ENCODE results near the gene AGMO. TPM values are rescaled to one million over a fixed set of nuclear protein-coding genes. Genes with fewer than 3 reads are reported as not detected.

Gene AGMO
- total and polyA plus RNA-seq, 10 of the 15 experiments (the other 5 are each of a cell fraction or from before 2014, with no cell fraction given), result 0.11 to 0.29 TPM; not detected in 8

DNA sequence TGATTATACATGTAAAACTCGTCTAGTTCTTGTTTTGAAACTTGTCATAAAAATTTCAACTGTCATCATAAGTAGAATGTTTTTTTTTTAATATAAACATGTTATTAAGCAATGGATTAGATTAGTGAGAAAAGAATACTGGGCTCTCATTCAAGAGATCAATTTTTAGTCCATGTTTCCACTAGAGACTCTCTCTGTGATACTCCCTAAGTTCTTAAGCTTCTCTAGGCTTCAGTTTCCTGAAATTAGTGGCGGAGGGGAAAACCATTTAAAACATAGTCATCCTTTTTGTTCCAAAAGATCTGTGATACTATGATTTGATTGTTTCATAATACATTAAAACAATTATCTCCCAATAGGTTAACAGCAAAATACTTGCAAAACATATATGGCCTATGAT lies 142.2 kb downstream of the AGMO start:
- no peaks in the 10 kb centered on the region for H4K20me1 ChIP-seq (ENCODE audit: control insufficient read depth, insufficient read depth)

DNA sequence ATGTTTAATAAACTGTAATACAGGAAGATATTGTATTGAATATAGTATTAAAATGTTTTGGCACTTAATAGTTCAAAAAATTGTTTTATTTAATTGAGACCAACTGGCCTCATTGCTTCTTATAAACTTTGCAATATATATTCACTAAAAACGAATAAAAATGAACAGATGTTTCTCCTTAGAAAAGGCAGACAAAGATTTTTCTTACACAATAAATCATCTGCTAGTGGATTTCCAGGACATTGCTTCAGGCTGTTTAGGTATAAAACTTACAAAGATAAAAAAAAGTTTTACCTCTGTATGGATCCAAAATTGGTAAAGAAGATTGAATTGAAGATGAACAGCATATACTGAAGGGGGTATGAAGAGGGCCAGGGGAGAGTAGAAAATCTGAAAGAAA lies 143.6 kb downstream of the AGMO start:
- Histone ChIP-seq H3K79me2 (ENCODE audit: control insufficient read depth, insufficient read depth, low read length) (no peaks in the 10 kb centered on the region), H3K36me3 (ENCODE audit: control insufficient read depth in 2 of 2, insufficient read depth in 2 of 2, low read length in 1 of 2) (no peaks in the 10 kb centered on the region), H3K27ac (ENCODE audit: control insufficient read depth, insufficient read depth) (no peak overlapping the region), H3K9ac (ENCODE audit: control insufficient read depth, insufficient read depth, low read length) (no peak overlapping the region), H4K20me1 (ENCODE audit: control insufficient read depth, insufficient read depth) (no peaks in the 10 kb centered on the region), H3K27me3 (replicated peaks in 1 of 2; ENCODE audit: control insufficient read depth in 2 of 2, insufficient read depth in 2 of 2, low read length in 1 of 2) (no peaks in the 10 kb centered on the region), H2AFZ (ENCODE audit: control insufficient read depth, low read depth, low read length) (no peak overlapping the region), H3K4me2 (ENCODE audit: control insufficient read depth, insufficient read depth) (no peak overlapping the region), H3K9me3 (replicated peaks; ENCODE audit: control insufficient read depth, insufficient read depth, low read length) (no peaks in the 10 kb centered on the region), H3K4me1 (ENCODE audit: control insufficient read depth, insufficient read depth, low read length) (no peaks in the 10 kb centered on the region), H3K4me3 (no peak overlapping the region)
- POLR2A ChIA-PET, result interaction anchor here (1.1 kb wide), 1 partner anchor 163 kb away, joined by 3 read pairs; no protein-coding TSS in a partner anchor
- CTCF ChIA-PET, result no interaction called here
- no peak for ATAC-seq
- no TSS peak for BruUV-seq (replicated peaks)
- SMC1A ChIA-PET (ENCODE audit: uncharacterized antibody, unreplicated experiment), result no interaction called here
- FAIRE-seq, result no peak
- intact Hi-C loops (cut with micrococcal nuclease; ENCODE audit: unreplicated experiment) (no loop called here), in situ Hi-C loops (cut with MboI) (no loop called here)
- DNase-seq (ENCODE audit: low read depth, low spot score), result no peak
- WGBS (ENCODE audit: insufficient coverage, insufficient replicate concordance, low lambda C conversion rate, missing lambda C conversion rate), result 5% methylated on average over 1 of the region's 1 CpG
- RAD21 ChIA-PET (ENCODE audit: unreplicated experiment), result no interaction called here
- no peak for TF ChIP-seq KDM1A (IDR thresholded peaks at IDR 0.05; ENCODE audit: borderline replicate concordance)
- TF ChIP-seq, protein P1, sequence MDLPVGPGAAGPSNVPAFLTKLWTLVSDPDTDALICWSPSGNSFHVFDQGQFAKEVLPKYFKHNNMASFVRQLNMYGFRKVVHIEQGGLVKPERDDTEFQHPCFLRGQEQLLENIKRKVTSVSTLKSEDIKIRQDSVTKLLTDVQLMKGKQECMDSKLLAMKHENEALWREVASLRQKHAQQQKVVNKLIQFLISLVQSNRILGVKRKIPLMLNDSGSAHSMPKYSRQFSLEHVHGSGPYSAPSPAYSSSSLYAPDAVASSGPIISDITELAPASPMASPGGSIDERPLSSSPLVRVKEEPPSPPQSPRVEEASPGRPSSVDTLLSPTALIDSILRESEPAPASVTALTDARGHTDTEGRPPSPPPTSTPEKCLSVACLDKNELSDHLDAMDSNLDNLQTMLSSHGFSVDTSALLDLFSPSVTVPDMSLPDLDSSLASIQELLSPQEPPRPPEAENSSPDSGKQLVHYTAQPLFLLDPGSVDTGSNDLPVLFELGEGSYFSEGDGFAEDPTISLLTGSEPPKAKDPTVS (IDR thresholded peaks at IDR 0.05; ENCODE audit: low read depth, low read length), result no peak
- TF ChIP-seq, protein P2, sequence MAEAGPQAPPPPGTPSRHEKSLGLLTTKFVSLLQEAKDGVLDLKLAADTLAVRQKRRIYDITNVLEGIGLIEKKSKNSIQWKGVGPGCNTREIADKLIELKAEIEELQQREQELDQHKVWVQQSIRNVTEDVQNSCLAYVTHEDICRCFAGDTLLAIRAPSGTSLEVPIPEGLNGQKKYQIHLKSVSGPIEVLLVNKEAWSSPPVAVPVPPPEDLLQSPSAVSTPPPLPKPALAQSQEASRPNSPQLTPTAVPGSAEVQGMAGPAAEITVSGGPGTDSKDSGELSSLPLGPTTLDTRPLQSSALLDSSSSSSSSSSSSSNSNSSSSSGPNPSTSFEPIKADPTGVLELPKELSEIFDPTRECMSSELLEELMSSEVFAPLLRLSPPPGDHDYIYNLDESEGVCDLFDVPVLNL (IDR thresholded peaks at IDR 0.05; ENCODE audit: low read depth, low read length), result no peak
- TF ChIP-seq, protein P3, sequence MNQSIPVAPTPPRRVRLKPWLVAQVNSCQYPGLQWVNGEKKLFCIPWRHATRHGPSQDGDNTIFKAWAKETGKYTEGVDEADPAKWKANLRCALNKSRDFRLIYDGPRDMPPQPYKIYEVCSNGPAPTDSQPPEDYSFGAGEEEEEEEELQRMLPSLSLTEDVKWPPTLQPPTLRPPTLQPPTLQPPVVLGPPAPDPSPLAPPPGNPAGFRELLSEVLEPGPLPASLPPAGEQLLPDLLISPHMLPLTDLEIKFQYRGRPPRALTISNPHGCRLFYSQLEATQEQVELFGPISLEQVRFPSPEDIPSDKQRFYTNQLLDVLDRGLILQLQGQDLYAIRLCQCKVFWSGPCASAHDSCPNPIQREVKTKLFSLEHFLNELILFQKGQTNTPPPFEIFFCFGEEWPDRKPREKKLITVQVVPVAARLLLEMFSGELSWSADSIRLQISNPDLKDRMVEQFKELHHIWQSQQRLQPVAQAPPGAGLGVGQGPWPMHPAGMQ (IDR thresholded peaks at IDR 0.05; ENCODE audit: borderline replicate concordance), result no peak
- TF ChIP-seq, protein P4, sequence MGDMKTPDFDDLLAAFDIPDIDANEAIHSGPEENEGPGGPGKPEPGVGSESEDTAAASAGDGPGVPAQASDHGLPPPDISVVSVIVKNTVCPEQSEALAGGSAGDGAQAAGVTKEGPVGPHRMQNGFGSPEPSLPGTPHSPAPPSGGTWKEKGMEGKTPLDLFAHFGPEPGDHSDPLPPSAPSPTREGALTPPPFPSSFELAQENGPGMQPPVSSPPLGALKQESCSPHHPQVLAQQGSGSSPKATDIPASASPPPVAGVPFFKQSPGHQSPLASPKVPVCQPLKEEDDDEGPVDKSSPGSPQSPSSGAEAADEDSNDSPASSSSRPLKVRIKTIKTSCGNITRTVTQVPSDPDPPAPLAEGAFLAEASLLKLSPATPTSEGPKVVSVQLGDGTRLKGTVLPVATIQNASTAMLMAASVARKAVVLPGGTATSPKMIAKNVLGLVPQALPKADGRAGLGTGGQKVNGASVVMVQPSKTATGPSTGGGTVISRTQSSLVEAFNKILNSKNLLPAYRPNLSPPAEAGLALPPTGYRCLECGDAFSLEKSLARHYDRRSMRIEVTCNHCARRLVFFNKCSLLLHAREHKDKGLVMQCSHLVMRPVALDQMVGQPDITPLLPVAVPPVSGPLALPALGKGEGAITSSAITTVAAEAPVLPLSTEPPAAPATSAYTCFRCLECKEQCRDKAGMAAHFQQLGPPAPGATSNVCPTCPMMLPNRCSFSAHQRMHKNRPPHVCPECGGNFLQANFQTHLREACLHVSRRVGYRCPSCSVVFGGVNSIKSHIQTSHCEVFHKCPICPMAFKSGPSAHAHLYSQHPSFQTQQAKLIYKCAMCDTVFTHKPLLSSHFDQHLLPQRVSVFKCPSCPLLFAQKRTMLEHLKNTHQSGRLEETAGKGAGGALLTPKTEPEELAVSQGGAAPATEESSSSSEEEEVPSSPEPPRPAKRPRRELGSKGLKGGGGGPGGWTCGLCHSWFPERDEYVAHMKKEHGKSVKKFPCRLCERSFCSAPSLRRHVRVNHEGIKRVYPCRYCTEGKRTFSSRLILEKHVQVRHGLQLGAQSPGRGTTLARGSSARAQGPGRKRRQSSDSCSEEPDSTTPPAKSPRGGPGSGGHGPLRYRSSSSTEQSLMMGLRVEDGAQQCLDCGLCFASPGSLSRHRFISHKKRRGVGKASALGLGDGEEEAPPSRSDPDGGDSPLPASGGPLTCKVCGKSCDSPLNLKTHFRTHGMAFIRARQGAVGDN (IDR thresholded peaks at IDR 0.05), result no peak
- no peak for TF ChIP-seq RCOR1 (conservative IDR thresholded peaks at IDR 0.05; ENCODE audit: low read depth, low read length)
- no peak for TF ChIP-seq IKZF2 (IDR thresholded peaks at IDR 0.05)
- TF ChIP-seq RBBP5 (conservative IDR thresholded peaks at IDR 0.05), result no peak

More for the DNA sequence above, 142.2 kb downstream of the AGMO start:
- no peaks in the 10 kb centered on the region for H3K9me3 ChIP-seq (replicated peaks; ENCODE audit: control insufficient read depth, insufficient read depth, low read length)
- POLR2A ChIA-PET, result interaction anchor here (0.6 kb wide), 1 partner anchor 36 kb away, joined by 3 read pairs; no protein-coding TSS in a partner anchor
- BruUV-seq (replicated peaks), result no TSS peak
- no peak overlapping the region for H3K27ac ChIP-seq (ENCODE audit: control insufficient read depth, insufficient read depth)
- RAD21 ChIA-PET (ENCODE audit: unreplicated experiment), result no interaction called here
- no peak for DNase-seq (ENCODE audit: low read depth, low spot score)
- in situ Hi-C loops (cut with MboI) (no loop called here), intact Hi-C loops (cut with micrococcal nuclease; ENCODE audit: unreplicated experiment) (no loop called here)
- no peaks in the 10 kb centered on the region for H3K79me2 ChIP-seq (ENCODE audit: control insufficient read depth, insufficient read depth, low read length)
- no peaks in the 10 kb centered on the region for H3K4me1 ChIP-seq (ENCODE audit: control insufficient read depth, insufficient read depth, low read length)
- no peaks in the 10 kb centered on the region for H3K36me3 ChIP-seq (ENCODE audit: control insufficient read depth in 2 of 2, insufficient read depth in 2 of 2, low read length in 1 of 2)
- FAIRE-seq, result no peak
- WGBS (ENCODE audit: insufficient coverage, insufficient replicate concordance, low lambda C conversion rate, missing lambda C conversion rate), result 0% methylated on average over 2 of the region's 2 CpGs
- no peak for TF ChIP-seq SMARCA5 (IDR thresholded peaks at IDR 0.05)
- TF ChIP-seq BACH1 (IDR thresholded peaks at IDR 0.05; ENCODE audit: borderline replicate concordance), result no peak
- H3K27me3 ChIP-seq (replicated peaks in 1 of 2; ENCODE audit: control insufficient read depth in 2 of 2, insufficient read depth in 2 of 2, low read length in 1 of 2), result no peaks in the 10 kb centered on the region
- SMC1A ChIA-PET (ENCODE audit: uncharacterized antibody, unreplicated experiment), result interaction anchor here (2.2 kb wide), 1 partner anchor 10 kb away, joined by 11 read pairs; no protein-coding TSS in a partner anchor
- H3K9ac ChIP-seq (ENCODE audit: control insufficient read depth, insufficient read depth, low read length), result no peak overlapping the region
- no peak overlapping the region for H3K4me2 ChIP-seq (ENCODE audit: control insufficient read depth, insufficient read depth)
- ATAC-seq, result no peak
- no peak overlapping the region for H2AFZ ChIP-seq (ENCODE audit: control insufficient read depth, low read depth, low read length)
- no peak overlapping the region for H3K4me3 ChIP-seq
- CTCF ChIA-PET, result interaction anchor here (0.7 to 1.3 kb wide), 6 partner anchors 9 to 92 kb away, joined by 3 to 5 read pairs (median 3); no protein-coding TSS in a partner anchor

Measured in GM12878 (cell line).